ENCODE measurements around the gene LMO1. TPM values are rescaled to one million over a fixed set of nuclear protein-coding genes. Genes with fewer than 3 reads are reported as not detected.

LMO1 gene
- total RNA-seq, 2 experiments from 2014 or later: not detected

DNA sequence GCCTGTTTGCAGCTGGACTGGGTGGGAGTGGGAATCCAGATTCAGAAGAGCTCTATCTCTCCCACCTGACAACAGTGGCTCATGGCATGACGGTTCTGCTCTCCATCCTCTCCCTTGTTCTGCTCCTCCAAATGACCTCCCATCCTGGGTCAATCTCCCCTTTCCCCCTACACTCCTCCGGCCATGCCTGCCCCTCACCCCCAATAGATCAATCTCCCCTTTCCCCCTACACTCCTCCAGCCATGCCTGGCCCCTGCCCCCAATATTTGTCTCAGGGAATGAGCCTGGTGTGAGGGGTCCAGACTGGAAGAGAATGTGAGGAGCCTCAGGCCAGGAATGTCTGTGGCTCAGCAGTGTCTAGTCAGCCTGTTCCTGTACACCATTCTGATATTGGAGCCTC is 64.0 kb downstream of the LMO1 start:
- intact Hi-C loops (cut with micrococcal nuclease): no loop called here
- CTCF ChIA-PET: no interaction called here

DNA sequence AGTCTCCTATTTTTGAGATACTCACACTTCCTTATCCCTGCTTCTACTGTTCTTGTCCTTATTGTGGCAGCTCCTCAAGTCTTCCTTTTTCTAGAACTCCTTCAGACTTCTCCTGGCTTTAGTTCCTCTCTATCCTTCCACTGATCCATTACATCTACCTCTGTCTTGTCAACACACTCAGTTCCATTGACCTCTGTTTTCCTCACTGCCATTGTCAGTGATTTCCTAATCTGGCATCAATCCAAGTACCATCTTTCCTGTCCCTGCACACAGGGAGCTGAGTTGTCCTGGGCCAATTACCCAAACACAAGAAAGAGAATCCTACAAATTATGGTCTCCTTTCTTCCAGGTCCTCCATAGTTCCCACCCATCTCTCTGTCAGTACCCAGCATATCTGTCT is 66.9 kb downstream of the LMO1 start:
- Mint-ChIP-seq H3K4me3 (no peak overlapping the region), H3K4me1 (ENCODE audit: low read depth) (no peaks in the 10 kb centered on the region), H3K36me3 (ENCODE audit: low read depth) (no peaks in the 10 kb centered on the region), H3K27ac (no peak overlapping the region), H3K27me3 (ENCODE audit: low read depth) (peaks cover 35% of the 10 kb centered on the region), H3K9me3 (no peaks in the 10 kb centered on the region)
- intact Hi-C loops (cut with micrococcal nuclease): no loop called here
- CTCF ChIA-PET: interaction anchor here (1.4 kb wide), 1 partner anchor 371 kb away, joined by 3 read pairs; no protein-coding TSS in a partner anchor
- no peak for DNase-seq

More for the DNA sequence above, 64.0 kb downstream of the LMO1 start:
- no peak overlapping the region for H3K4me3 Mint-ChIP-seq
- no peak for DNase-seq
- H3K36me3 Mint-ChIP-seq (ENCODE audit: low read depth): no peaks in the 10 kb centered on the region
- no peaks in the 10 kb centered on the region for H3K9me3 Mint-ChIP-seq
- H3K27ac Mint-ChIP-seq: no peak overlapping the region
- no peaks in the 10 kb centered on the region for H3K4me1 Mint-ChIP-seq (ENCODE audit: low read depth)
- H3K27me3 Mint-ChIP-seq (ENCODE audit: low read depth): peaks cover 24% of the 10 kb centered on the region

- Mint-ChIP-seq H3K27me3 (ENCODE audit: low read depth) (peaks cover 33% of the 10 kb centered on the region), H3K36me3 (ENCODE audit: low read depth) (no peaks in the 10 kb centered on the region), H3K4me3 (no peak overlapping the region), H3K4me1 (ENCODE audit: low read depth) (no peaks in the 10 kb centered on the region), H3K9me3 (no peaks in the 10 kb centered on the region), H3K27ac (no peak overlapping the region)
- CTCF ChIA-PET: interaction anchor here (1.8 to 4.0 kb wide), 3 partner anchors 10 to 372 kb away, joined by 6 to 19 read pairs (median 15); partner anchors contain the start of gene LMO1
- intact Hi-C loops (cut with micrococcal nuclease): no loop called here
- no peak for DNase-seq
These were observed 68.7 kb downstream of the LMO1 start for GRCh38 chr11:8194956-8195355.

DNA sequence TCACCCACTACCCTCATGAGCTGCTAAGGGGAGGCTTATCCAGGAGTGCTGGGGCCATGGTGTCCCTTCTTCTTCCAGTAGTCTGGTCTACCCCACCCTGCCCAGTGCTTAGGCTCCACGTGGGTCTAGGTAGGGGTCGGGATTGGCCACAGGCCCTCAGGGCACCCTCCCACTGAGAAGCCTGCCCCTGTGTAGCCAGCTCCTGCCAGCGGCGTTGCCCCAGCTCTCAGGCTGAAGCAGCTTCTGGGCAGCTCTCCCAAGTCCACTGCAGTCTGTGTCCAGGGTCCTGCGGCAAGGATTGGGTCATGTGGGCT is 70.8 kb downstream of the LMO1 start:
- intact Hi-C loops (cut with micrococcal nuclease): loop anchor here (1.0 kb wide), 2 partner anchors 71 to 373 kb away; no protein-coding TSS in a partner anchor
- H3K4me3 Mint-ChIP-seq: no peak overlapping the region
- H3K27me3 Mint-ChIP-seq (ENCODE audit: low read depth): peaks cover 30% of the 10 kb centered on the region
- no peak for DNase-seq
- no peak overlapping the region for H3K27ac Mint-ChIP-seq
- no peaks in the 10 kb centered on the region for H3K36me3 Mint-ChIP-seq (ENCODE audit: low read depth)
- CTCF ChIA-PET: interaction anchor here (0.6 to 4.0 kb wide), 14 partner anchors 10 to 1851 kb away, joined by 3 to 19 read pairs (median 4); partner anchors contain the start of gene LMO1
- H3K4me1 Mint-ChIP-seq (ENCODE audit: low read depth): no peaks in the 10 kb centered on the region
- H3K9me3 Mint-ChIP-seq: no peaks in the 10 kb centered on the region

DNA sequence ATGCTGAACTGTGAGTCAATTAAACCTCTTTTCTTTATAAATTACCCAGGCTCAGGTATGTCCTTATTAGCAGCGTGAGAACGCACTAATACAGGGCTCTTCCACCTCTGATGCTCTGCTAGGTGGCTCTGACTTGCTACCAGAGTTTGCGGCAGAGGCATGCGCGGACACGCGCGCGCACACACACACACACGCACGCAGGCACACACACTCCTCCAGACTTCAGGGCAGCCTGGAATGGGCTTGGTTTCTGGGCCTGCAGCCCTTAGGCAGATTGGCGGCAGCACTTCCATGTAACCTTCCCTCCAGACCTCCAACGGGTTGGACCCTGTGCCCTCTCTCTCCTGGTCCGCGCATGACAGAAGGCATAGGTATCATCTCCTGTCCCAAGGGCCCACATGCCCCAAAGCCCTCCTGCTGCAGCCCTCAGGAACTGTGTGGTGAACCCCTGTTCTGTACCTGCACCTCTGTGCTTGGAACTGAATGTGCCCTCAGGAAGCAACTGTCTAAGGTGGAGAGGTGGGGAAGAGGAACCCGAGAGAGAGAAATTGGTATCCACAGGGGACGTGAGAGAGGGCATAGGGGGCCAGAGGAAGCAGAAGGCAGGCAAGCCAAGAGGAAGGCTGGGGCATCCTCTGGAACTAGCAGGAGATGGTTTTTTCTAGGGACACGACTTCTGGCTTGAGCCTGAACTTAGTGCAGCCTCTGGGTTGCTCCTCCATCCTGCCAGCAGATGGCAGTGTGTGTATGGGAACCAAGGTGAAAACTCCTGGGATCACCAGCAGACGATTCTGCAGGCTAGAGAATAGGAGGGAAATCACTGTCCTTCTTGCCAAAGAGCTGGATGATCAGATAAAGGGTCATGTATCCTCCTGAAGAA is 71.4 kb downstream of the LMO1 start:
- intact Hi-C loops (cut with micrococcal nuclease): loop anchor here (1.0 kb wide), 2 partner anchors 72 to 374 kb away; no protein-coding TSS in a partner anchor
- H3K27me3 Mint-ChIP-seq (ENCODE audit: low read depth): peaks cover 25% of the 10 kb centered on the region
- no peaks in the 10 kb centered on the region for H3K9me3 Mint-ChIP-seq
- no peak overlapping the region for H3K4me3 Mint-ChIP-seq
- H3K36me3 Mint-ChIP-seq (ENCODE audit: low read depth): no peaks in the 10 kb centered on the region
- peak; percentile 68 for DNase-seq
- H3K4me1 Mint-ChIP-seq (ENCODE audit: low read depth): no peaks in the 10 kb centered on the region
- H3K27ac Mint-ChIP-seq: no peak overlapping the region
- CTCF ChIA-PET: interaction anchor here (0.6 to 4.0 kb wide), 13 partner anchors 11 to 1852 kb away, joined by 3 to 19 read pairs (median 4); partner anchors contain the start of gene LMO1

DNA sequence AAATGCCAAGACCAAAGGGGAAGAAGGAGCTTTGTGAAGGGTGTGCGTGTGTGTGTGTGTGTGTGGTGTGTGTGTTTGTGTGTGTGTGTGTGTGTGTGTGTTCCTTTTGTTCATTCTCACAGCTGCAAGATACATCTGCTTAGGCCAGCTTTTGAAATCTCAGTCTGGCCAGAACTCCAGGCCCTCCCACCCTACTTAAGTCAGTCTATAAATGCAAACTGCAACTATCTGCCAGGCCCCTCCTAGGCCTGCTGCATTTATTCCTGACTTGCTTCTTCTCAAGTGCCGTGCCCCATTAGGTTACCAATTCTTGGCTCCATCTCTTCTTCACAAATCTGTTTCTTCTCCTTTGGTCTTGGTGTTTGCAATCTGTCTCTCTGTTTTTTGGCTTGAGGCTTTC is 73.2 kb downstream of the LMO1 start:
- no peak overlapping the region for H3K4me3 Mint-ChIP-seq
- CTCF ChIA-PET: interaction anchor here (0.6 to 1.4 kb wide), 4 partner anchors 14 to 408 kb away, joined by 3 to 5 read pairs (median 4); no protein-coding TSS in a partner anchor
- H3K4me1 Mint-ChIP-seq (ENCODE audit: low read depth): no peaks in the 10 kb centered on the region
- intact Hi-C loops (cut with micrococcal nuclease): no loop called here
- H3K36me3 Mint-ChIP-seq (ENCODE audit: low read depth): no peaks in the 10 kb centered on the region
- no peaks in the 10 kb centered on the region for H3K9me3 Mint-ChIP-seq
- no peak overlapping the region for H3K27ac Mint-ChIP-seq
- peaks cover 25% of the 10 kb centered on the region for H3K27me3 Mint-ChIP-seq (ENCODE audit: low read depth)
- DNase-seq: no peak

DNA sequence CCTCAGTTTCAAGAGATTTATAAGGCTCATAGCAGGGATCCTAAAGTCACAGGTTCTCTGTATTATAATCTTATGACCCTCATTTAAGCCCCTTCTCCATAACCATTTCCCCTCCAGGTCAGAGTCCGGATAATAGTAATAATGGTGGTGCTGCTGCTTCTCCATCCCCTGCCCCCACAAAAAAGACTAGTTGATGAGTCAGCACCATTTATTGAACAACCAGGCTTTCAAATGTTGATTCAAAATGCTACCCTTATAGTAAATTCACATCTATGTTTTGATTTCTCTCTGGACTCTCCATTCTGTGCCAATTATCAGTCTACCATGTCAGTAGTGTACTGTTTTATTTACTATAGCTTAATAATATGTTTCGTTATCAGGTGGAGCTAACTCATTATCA is 77.2 kb downstream of the LMO1 start:
- Mint-ChIP-seq H3K9me3 (no peaks in the 10 kb centered on the region), H3K4me3 (no peak overlapping the region), H3K27me3 (ENCODE audit: low read depth) (peaks cover 18% of the 10 kb centered on the region), H3K4me1 (ENCODE audit: low read depth) (no peaks in the 10 kb centered on the region), H3K27ac (no peak overlapping the region), H3K36me3 (ENCODE audit: low read depth) (no peaks in the 10 kb centered on the region)
- DNase-seq: no peak
- CTCF ChIA-PET: no interaction called here
- intact Hi-C loops (cut with micrococcal nuclease): no loop called here

DNA sequence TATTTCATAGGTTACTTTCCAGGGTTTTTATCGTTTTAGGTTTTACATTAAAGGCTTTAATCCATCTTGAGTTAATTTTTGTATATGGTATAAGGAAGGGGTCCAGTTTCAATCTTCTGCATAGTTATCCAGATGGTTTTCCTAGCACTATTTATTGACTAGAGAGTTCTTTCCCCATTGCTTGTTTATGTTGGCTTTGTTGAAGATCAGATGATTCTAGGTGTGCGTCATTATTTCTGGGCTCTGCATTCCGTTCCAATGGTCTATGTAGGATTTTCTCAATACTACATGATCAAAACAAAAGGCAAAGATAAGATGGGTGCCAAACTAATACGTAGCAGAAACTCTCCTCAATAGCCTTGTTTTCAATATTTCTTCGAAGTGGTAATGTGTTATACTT is 80.6 kb downstream of the LMO1 start:
- H3K27me3 Mint-ChIP-seq (ENCODE audit: low read depth): peaks cover 17% of the 10 kb centered on the region
- no peak overlapping the region for H3K27ac Mint-ChIP-seq
- intact Hi-C loops (cut with micrococcal nuclease): no loop called here
- CTCF ChIA-PET: no interaction called here
- no peaks in the 10 kb centered on the region for H3K36me3 Mint-ChIP-seq (ENCODE audit: low read depth)
- no peak overlapping the region for H3K4me3 Mint-ChIP-seq
- no peaks in the 10 kb centered on the region for H3K4me1 Mint-ChIP-seq (ENCODE audit: low read depth)
- no peak for DNase-seq
- H3K9me3 Mint-ChIP-seq: no peaks in the 10 kb centered on the region

DNA sequence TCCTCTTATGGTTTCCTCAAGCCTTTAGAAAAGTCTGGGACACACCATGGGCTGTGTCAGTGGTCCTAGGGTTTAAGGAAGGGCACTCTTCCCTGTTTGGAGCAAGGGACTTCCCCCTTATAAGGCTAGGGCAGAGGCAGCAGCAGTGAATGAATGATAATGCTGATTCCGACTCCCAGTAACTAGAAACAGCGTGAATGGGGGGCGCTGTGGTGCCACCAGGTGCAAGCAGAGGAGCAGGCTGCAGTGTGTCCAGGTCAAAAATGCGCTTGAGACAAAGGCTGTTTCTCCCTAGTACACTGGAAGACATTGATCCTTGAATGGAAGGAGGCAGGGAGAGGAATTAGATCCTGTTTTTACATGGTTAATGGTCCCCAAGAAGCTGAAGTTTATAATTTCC is 83.2 kb downstream of the LMO1 start:
- CTCF ChIA-PET: no interaction called here
- no peaks in the 10 kb centered on the region for H3K36me3 Mint-ChIP-seq (ENCODE audit: low read depth)
- no peak for DNase-seq
- H3K27me3 Mint-ChIP-seq (ENCODE audit: low read depth): peaks cover 9% of the 10 kb centered on the region
- no peak overlapping the region for H3K27ac Mint-ChIP-seq
- H3K4me1 Mint-ChIP-seq (ENCODE audit: low read depth): no peaks in the 10 kb centered on the region
- no peaks in the 10 kb centered on the region for H3K9me3 Mint-ChIP-seq
- intact Hi-C loops (cut with micrococcal nuclease): no loop called here
- H3K4me3 Mint-ChIP-seq: no peak overlapping the region

- CTCF ChIA-PET: interaction anchor here (1.3 kb wide), 1 partner anchor 14 kb away, joined by 3 read pairs; no protein-coding TSS in a partner anchor
- DNase-seq: no peak
- H3K4me1 Mint-ChIP-seq (ENCODE audit: low read depth): no peaks in the 10 kb centered on the region
- no peaks in the 10 kb centered on the region for H3K9me3 Mint-ChIP-seq
- no peak overlapping the region for H3K4me3 Mint-ChIP-seq
- intact Hi-C loops (cut with micrococcal nuclease): no loop called here
- no peaks in the 10 kb centered on the region for H3K36me3 Mint-ChIP-seq (ENCODE audit: low read depth)
- peaks cover 5% of the 10 kb centered on the region for H3K27me3 Mint-ChIP-seq (ENCODE audit: low read depth)
- no peak overlapping the region for H3K27ac Mint-ChIP-seq
These were observed 85.4 kb downstream of the LMO1 start for GRCh38 chr11:8178297-8178696.

DNA sequence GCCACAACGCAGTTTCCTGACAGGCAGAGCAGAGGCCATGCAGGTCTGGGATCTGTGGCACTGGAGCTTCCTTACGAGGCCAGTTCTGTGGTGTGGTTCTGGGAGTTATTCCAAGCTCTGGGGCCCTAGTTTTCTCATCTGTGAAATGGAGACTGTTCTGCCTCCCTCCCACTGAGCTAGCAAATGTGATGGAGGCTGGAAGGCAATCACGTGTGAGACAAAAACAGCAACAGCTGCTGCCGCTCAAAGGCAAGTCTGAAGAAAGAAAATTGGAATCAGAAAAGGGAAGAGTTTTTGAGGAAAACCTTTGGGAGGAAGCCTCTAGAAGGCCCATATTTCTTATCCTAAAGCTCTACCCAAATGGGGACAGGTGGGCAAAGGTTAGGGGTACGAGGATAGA is 86.5 kb downstream of the LMO1 start:
- H3K36me3 Mint-ChIP-seq (ENCODE audit: low read depth): no peaks in the 10 kb centered on the region
- no peaks in the 10 kb centered on the region for H3K4me1 Mint-ChIP-seq (ENCODE audit: low read depth)
- DNase-seq: no peak
- no peaks in the 10 kb centered on the region for H3K9me3 Mint-ChIP-seq
- CTCF ChIA-PET: no interaction called here
- H3K27ac Mint-ChIP-seq: no peak overlapping the region
- H3K27me3 Mint-ChIP-seq (ENCODE audit: low read depth): peaks cover 7% of the 10 kb centered on the region
- no peak overlapping the region for H3K4me3 Mint-ChIP-seq
- intact Hi-C loops (cut with micrococcal nuclease): no loop called here

All from activated naive CD4-positive, alpha-beta T cell treated with anti-CD3 and anti-CD28 coated beads for 36 hours (primary cell).